ENCODE data around the gene NRXN3. TPM values are rescaled to one million over a fixed set of nuclear protein-coding genes. Genes with fewer than 3 reads are reported as not detected.

NRXN3 gene
- total RNA-seq, 1 experiment from 2014 or later, result not detected

DNA sequence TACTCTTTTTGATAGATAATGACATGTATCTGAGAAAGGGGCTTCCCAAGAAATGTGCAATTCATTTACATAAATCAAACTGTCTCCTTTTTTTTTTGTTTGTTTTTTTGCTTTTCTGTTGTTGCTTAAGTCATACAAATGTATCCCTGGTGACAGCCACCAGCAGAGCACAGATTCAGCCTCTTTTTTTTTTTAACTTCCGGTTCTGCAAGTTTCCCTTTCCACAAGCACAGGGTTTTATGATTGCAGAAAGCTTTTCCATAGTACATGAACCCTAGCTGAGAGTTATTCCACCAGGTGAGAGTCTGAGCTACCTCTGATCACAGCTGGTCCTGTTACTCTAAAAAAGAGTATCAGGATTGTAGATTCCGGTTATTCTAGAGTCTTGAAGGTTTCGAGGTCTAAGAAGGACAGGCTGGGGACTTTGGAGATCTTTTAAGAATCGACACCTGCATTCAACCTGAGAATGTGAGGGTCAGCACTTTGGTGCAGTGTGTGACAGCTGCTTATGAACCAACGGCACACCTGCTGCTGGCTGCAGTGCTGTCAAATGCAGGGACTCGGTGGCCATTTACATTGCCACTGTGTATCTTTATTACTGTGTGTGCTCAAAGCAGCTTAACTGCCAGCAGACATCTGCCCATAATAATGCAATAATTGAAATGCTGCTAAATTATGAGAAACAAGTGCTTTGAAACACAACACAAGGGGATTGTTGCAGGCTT lies 551.7 kb downstream of the NRXN3 start:
- no peaks in the 10 kb centered on the region for H3K4me1 ChIP-seq (ENCODE audit: control insufficient read depth in 1 of 2, insufficient read depth in 2 of 2, low read length in 2 of 2)
- CTCF ChIA-PET, result no interaction called here
- DNase-seq (ENCODE audit: low read depth, low spot score), result no peak
- ATAC-seq, result no peak
- no peaks in the 10 kb centered on the region for H3K36me3 ChIP-seq (ENCODE audit: control insufficient read depth in 1 of 2, insufficient read depth in 2 of 2, low read length in 2 of 2)
- TF ChIP-seq CBX3 (IDR thresholded peaks at IDR 0.05; ENCODE audit: low read depth), result no peak
- no peak for TF ChIP-seq POLR2A (IDR thresholded peaks at IDR 0.05; ENCODE audit: borderline replicate concordance, extremely low read depth, insufficient read depth, insufficient read length)
- TF ChIP-seq, protein P1, sequence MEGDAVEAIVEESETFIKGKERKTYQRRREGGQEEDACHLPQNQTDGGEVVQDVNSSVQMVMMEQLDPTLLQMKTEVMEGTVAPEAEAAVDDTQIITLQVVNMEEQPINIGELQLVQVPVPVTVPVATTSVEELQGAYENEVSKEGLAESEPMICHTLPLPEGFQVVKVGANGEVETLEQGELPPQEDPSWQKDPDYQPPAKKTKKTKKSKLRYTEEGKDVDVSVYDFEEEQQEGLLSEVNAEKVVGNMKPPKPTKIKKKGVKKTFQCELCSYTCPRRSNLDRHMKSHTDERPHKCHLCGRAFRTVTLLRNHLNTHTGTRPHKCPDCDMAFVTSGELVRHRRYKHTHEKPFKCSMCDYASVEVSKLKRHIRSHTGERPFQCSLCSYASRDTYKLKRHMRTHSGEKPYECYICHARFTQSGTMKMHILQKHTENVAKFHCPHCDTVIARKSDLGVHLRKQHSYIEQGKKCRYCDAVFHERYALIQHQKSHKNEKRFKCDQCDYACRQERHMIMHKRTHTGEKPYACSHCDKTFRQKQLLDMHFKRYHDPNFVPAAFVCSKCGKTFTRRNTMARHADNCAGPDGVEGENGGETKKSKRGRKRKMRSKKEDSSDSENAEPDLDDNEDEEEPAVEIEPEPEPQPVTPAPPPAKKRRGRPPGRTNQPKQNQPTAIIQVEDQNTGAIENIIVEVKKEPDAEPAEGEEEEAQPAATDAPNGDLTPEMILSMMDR (IDR thresholded peaks at IDR 0.05 in 2 of 3, conservative IDR thresholded peaks at IDR 0.05 in 1 of 3; ENCODE audit: borderline replicate concordance in 1 of 3, insufficient read depth in 1 of 3, low read depth in 2 of 3, low read length in 2 of 3), result no peak
- TF ChIP-seq ZFX (IDR thresholded peaks at IDR 0.05), result no peak
- no peak for TF ChIP-seq CEBPB (IDR thresholded peaks at IDR 0.05; ENCODE audit: low read depth)
- no peak for TF ChIP-seq SIN3A (IDR thresholded peaks at IDR 0.05; ENCODE audit: low read depth)
- TF ChIP-seq, protein P2, sequence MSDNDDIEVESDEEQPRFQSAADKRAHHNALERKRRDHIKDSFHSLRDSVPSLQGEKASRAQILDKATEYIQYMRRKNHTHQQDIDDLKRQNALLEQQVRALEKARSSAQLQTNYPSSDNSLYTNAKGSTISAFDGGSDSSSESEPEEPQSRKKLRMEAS (IDR thresholded peaks at IDR 0.05), result no peak
- TF ChIP-seq ELF1 (IDR thresholded peaks at IDR 0.05; ENCODE audit: borderline replicate concordance, low read depth), result no peak
- TF ChIP-seq EZH2phosphoT487 (IDR thresholded peaks at IDR 0.05; ENCODE audit: borderline replicate concordance), result no peak
- no peak for TF ChIP-seq EZH2 (IDR thresholded peaks at IDR 0.05)
- H4K20me1 ChIP-seq (ENCODE audit: insufficient read depth), result no peaks in the 10 kb centered on the region
- no TSS peak for BruUV-seq (replicated peaks)
- H3K27ac ChIP-seq (ENCODE audit: low read depth, low read length), result no peak overlapping the region
- H3K9me3 ChIP-seq (ENCODE audit: control insufficient read depth in 1 of 2, insufficient read depth in 1 of 2, low read depth in 1 of 2, low read length in 2 of 2), result no peaks in the 10 kb centered on the region
- no peak overlapping the region for H2AFZ ChIP-seq (ENCODE audit: low read depth, low read length, poor library complexity, severe bottlenecking)
- H3K9me2 ChIP-seq (ENCODE audit: insufficient read depth), result no peaks in the 10 kb centered on the region
- H3K4me3 ChIP-seq (replicated peaks in 1 of 2; ENCODE audit: low read depth in 1 of 2, low read length in 2 of 2), result no peak overlapping the region
- RAD21 ChIA-PET (ENCODE audit: low non-redundant PET in 1 of 2, low total read pairs in 2 of 2, uncharacterized antibody in 2 of 2, unreplicated experiment in 2 of 2), result no interaction called here
- intact Hi-C loops (cut with micrococcal nuclease), result no loop called here
- H3K79me2 ChIP-seq (ENCODE audit: insufficient read depth, low read length), result no peaks in the 10 kb centered on the region
- H3K9ac ChIP-seq (ENCODE audit: low read length), result no peak overlapping the region
- no peaks in the 10 kb centered on the region for H3K27me3 ChIP-seq (ENCODE audit: insufficient read depth, low read length)
- POLR2A ChIA-PET, result no interaction called here
- H3K4me2 ChIP-seq (ENCODE audit: low read length), result no peak overlapping the region

Measured in HCT116 (cell line).